Astrocyte of the cerebellum (primary cell): ENCODE measurements around the gene RBFOX2.

Experiments
- DNase-seq: peaks from one replicate; pipeline ENCODE4 v3.0.0-alpha.2; 2011; ENCODE audit warnings: low read depth
- H3K4me3 ChIP-seq: 2 replicates; pipeline ENCODE4 v1.5.1; 2011; ENCODE audit warnings: mild to moderate bottlenecking, low read depth, low read length, moderate library complexity
- CTCF ChIP-seq: IDR thresholded peaks from 2 replicates; pipeline ENCODE4 v1.5.1; 2012; ENCODE audit warnings: low read length, low read depth, moderate library complexity, mild to moderate bottlenecking; ENCODE audit errors: missing control alignments
- in situ Hi-C: cut with HindIII; loops from 2 replicates; pipeline ENCODE4 v1.10.0; 2017; ENCODE audit warnings: low sequenced_read_pairs

Gene RBFOX2

GRCh38 chr22:35940166-35940565 lies 88.5 kb downstream of the RBFOX2 start:
- TF ChIP-seq CTCF: no peak
- H3K4me3 ChIP-seq: no peak overlapping the region
- in situ Hi-C loops: loop anchor here (5.0 kb wide), 2 partner anchors 57 to 103 kb away; no protein-coding TSS in a partner anchor
- no peak for DNase-seq

GRCh38 chr22:35938226-35938625 lies 90.4 kb downstream of the RBFOX2 start:
- in situ Hi-C loops: no loop called here
- no peak for TF ChIP-seq CTCF
- DNase-seq: no peak
- H3K4me3 ChIP-seq: no peak overlapping the region

- DNase-seq: peak; percentile 70
- in situ Hi-C loops: no loop called here
- no peak overlapping the region for H3K4me3 ChIP-seq
- peak; percentile 64 for TF ChIP-seq CTCF
Observed at GRCh38 chr22:35930933-35931332, 97.7 kb downstream of the RBFOX2 start.

GRCh38 chr22:35928285-35928798 lies 100.3 kb downstream of the RBFOX2 start:
- H3K4me3 ChIP-seq: no peak overlapping the region
- in situ Hi-C loops: no loop called here
- no peak for DNase-seq
- no peak for TF ChIP-seq CTCF

- DNase-seq: no peak
- in situ Hi-C loops: no loop called here
- H3K4me3 ChIP-seq: no peak overlapping the region
- no peak for TF ChIP-seq CTCF
Observed at GRCh38 chr22:35923026-35923425, 105.6 kb downstream of the RBFOX2 start.

GRCh38 chr22:35921777-35922176 lies 106.8 kb downstream of the RBFOX2 start:
- DNase-seq: peak; percentile 72
- in situ Hi-C loops: no loop called here
- H3K4me3 ChIP-seq: no peak overlapping the region
- peak; percentile 68 for TF ChIP-seq CTCF
